HG03159 (cell line): ENCODE measurements around the gene ZFAND3.

Experiments used
- ATAC-seq: cut with Tn5 transposase; IDR thresholded peaks from one replicate; pipeline ENCODE4 v1.9.1; 2021; ENCODE audit warnings: mild to moderate bottlenecking, moderate library complexity; ENCODE audit not compliant: unreplicated experiment

The ZFAND3 gene

GRCh38 chr6:38193051-38193450 lies 373.5 kb downstream of the ZFAND3 start:
- no peak for ATAC-seq

- ATAC-seq: no peak
These were observed 374.2 kb downstream of the ZFAND3 start for GRCh38 chr6:38193481-38194281.

GRCh38 chr6:38194282-38194572 lies 374.7 kb downstream of the ZFAND3 start:
- no peak for ATAC-seq

- no peak for ATAC-seq
These were observed 375.1 kb downstream of the ZFAND3 start for GRCh38 chr6:38194589-38194988.

GRCh38 chr6:38195113-38195635 lies 375.6 kb downstream of the ZFAND3 start:
- ATAC-seq: no peak

GRCh38 chr6:38198219-38198618 lies 378.7 kb downstream of the ZFAND3 start:
- no peak for ATAC-seq
